Renal cortical epithelial cell (primary cell): ENCODE results near the gene CKB. TPM values are rescaled to one million over a fixed set of nuclear protein-coding genes. Genes with fewer than 3 reads are reported as not detected.
"Not testable (repeated sequence)": the region's sequence is repeated elsewhere in the genome, so short reads cannot be mapped to it uniquely, and the experiment has no call there.

ENCODE experiments used
- DNase-seq: peaks from one replicate; pipeline ENCODE4 v3.0.0-alpha.2; 2011; ENCODE audit warnings: low read depth
- total RNA-seq: library from RNA; depleted of rRNA; stranded (reverse); fragments of >200 nt; gene quantifications from 2 replicates; pipeline ENCODE4 v1.2.3, GENCODE V29; 2014

Gene CKB
- total RNA-seq, 1 donor from 2014 or later: 340 TPM

DNA sequence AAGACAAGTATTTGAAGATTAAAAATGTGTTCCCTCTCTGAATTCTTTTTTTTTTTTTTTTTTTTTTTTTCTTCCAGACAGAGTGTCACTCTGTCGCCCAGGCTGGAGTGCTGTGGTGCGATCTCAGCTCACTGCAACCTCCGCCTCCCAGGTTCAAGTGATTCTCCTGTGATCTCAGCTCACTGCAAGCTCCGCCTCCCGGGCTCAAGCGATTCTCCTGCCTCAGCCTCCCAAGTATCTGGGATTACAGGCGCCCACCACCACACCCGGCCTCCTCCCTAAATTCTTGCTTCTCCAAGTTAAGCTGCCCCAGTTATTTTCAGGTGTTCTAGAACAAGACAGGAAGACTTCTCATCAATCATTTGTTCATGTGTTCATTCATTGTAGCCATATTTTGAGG is 10.4 kb downstream of the CKB start:
- not testable (repeated sequence) for DNase-seq

DNA sequence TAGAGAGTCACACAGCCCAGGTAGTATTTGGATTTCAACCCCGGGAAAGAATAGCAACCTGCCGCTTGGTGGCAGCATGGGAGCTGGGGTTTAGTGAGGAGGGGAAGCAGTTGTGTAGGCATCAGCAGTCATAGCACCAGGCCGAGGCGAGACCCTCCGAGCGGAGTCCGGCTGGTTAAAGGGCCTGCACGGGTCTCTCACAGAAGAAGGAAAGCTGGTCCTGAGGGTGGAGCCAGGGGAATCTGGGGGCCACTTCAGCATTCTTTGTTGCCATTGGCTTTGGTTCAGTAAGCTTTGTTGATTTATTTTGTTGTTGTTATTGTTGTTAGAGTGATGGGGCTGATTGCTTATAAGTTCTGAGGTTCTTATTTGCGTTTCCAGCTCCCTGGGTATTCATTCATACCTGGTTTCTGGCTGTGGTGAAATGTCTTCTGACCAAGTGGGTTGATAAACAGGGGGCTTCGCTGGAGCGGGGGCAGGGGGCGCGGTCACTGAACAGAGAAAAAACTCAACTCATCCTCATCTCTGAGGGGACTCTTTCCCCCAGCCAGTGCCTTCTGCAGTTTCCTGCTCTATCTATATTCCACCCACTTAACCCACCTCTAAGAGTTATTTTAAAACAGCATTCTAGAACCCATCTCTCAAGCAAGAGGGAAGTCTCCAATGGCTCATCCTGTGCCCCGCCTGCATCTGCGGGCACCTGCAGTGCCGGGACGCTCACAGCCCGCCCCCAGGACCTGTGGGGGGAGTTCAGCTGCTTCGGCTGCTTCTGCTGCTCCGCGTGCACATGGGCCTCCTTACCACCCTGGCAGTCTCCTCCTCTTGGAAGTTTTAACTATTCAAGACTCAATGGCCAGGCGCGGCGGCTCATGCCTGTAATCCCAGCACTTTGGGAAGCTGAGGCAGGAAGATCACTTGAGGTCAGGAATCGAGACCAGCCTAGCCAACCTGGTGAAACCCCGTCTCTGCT is 11.6 kb downstream of the CKB start:
- DNase-seq: no peak

DNA sequence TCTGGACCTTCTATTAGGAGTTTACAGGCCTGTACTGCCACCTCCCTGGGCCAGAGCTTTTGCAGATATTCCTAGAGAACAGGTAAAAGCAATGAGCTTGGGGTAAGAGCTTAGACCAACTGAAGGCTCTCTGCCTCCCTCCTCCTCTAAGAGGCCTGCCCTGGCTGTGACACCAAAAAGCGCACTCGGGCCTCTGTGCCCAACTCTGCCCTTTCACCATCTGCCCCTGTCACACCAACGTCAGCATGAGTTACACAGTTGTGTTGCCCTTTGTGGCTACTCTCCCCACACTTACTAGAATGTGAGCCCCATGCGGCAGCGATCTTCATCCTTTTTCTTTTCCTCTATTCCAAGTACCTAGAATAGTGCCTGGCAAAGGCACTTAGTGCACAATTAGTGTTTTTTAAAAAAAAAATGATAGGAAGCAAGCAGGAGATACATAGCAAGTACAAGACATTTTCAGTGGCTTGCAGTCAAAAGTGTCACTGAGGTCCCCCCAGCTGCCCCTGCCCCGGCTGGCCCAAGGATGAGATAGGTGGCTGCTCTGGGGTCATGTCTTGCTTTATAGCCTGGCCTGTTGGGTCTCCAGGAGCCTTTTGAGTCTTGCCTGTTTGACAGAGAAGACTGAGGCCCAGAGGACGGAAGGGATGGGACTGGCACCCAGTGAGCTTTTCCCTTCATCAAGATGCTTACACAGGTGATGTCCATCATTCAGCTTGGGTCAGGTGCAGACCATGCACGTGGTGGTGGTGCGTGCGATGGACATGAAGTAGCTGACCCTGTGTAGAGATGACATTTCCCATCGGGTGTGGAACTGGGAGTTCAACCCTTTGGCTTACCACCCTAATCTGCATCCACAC is 12.5 kb downstream of the CKB start:
- no peak for DNase-seq

DNA sequence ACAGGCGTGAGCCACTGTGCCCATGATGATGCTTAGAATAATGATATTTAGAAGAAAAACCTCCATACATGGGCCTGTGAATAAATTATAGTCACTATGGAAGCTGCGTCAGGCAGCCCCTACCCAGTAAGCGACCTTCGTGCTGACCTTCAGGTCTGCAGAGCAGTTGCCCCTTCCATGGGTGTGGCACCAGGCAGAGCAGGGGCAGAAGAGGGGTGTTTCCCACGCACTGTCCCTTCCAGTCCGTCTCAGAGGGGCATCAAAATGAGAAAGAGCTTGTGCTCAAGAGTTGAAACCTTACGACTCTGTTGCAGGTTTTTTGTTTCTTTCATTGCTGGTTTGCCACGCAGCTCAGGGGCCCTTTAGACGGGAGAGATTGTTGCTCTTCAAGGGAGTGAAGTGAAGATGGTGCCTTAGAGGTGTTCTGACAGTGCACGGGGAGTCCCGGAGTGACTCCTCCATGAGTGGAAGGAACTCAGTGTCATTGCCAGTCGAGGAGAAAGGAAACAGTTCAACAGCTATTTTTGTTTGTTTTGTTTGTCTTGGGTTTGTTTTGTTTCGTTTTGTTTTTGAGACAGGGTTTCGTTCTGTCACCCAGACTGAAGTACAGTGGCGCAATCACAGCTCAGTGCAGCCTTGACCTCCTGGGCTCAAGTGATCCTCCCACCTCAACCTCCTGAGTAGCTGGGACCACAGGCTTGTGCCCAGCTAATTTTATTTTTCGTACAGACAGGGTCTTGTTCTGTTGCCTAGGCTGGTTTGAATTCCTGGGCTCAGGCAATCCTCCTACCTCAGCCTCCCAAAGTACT is 13.9 kb downstream of the CKB start:
- DNase-seq: no peak

DNA sequence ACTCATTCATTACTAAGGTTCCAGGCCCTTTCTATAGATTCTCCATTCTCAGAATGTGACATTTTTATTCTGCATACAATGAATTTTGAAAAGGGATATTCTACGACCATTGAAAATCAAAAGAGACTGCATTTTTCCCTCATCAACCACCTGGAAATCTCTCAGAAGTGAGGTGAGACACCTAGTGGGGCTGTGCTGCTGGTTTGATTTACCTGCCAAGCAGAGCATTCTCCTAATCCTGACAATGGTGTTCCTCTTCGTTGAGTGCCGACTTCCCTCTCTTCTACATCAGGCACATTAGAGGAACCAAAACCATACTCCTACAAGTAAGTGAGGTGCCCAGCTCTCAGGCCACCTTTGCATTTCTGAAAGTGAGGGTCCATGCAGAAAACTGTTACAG is 14.9 kb downstream of the CKB start:
- DNase-seq: no peak

DNA sequence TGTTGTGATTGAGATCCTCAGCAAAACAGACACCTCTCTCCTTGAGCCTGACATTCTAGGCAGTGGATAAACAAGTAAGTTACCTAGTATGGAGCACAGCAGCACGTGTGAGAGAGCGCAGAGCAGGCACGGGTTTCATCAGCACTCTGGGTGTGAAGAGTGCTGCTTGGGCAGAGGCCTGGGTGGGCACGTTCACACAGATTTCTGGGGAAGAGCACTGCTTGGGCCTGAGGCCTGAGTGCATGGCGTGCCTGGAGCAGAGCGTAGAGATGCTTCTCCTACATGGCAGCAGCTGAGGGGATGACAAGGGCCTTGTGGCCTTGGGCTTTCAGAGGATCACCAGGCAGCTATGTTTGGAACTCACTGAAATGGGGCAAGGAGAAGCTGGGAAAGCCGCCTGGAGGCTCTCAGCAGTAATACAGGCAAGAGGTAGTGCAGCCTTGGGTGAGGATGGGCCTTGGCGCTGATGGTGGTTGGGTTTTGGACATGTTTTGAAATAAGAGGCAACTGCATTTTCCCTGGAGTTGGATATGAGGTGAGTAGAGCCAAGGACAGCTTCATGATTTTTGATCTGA is 17.6 kb downstream of the CKB start:
- DNase-seq: no peak

DNA sequence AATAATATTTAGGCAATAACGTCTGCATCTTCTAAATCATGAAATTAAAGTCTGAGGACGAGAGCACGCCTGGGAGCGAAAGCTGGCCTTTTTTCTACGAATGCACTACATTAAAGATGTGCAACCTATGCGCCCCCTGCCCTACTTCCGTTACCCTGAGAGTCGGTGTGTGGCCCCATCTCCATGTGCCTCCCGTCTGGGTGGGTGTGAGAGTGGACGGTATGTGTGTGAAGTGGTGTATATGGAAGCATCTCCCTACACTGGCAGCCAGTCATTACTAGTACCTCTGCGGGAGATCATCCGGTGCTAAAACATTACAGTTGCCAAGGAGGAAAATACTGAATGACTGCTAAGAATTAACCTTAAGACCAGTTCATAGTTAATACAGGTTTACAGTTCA is 19.3 kb downstream of the CKB start:
- DNase-seq: no peak

GRCh38 chr14:103502877-103503276 is 19.8 kb downstream of the CKB start:
- DNase-seq: no peak

DNA sequence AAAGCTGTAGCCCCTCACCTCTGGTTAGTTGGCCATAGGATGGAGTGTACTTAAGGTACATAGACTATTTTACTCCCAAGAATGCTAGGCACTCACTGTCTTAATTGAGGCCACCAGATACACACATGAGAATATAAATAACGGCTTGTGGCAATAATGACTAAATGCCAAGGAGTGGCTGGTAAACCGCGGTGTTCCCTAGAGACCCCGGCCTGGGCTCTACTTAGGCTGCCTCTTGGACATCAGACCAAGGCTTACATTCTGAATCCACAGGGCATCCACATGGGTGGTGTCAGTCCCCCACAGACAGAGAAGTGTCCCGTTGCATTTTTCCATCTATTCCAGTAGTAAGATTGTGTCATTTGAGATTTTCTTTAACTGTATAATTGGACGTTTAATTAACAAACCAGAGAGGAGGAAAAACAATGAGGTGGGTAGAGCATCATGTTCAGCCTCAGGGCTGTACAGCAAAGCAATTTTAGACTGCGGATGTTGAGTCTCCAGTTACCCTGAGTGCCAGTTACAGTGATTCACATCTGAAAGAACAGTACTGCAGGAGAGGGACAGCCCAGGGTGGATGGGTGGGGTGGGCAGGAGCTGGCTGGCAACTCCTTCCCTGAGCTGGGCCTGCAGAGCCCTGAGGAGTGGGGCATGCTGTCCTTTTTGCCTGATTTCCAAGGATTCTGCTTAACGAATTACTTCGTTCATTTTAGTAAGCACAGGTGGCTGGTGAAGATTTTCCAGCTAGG is 20.5 kb downstream of the CKB start:
- DNase-seq: no peak

GRCh38 chr14:103501041-103501870 is 21.4 kb downstream of the CKB start:
- DNase-seq: no peak

- DNase-seq: peak; percentile 67
Observed at GRCh38 chr14:103500148-103500990, 22.3 kb downstream of the CKB start.

GRCh38 chr14:103499709-103500108 is 22.9 kb downstream of the CKB start:
- no peak for DNase-seq

DNA sequence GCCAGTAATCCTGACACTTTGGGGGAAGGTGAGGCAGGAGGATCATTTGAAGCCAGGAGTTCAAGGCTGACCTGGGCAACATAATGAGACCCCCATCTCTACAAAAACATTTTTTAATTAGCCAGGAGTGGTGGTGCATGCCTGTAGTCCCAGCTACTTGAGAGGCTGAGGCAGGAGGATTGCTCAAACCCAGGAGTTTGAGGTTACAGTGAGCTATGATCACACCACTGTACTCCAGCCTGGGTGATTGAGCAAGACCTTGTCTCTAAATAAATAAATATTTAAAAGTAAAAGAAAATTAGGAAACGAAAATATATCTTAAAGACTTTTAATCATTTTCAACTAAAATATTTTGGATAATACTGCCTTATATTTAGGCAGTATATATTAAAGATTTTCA is 25.9 kb downstream of the CKB start:
- no peak for DNase-seq

DNA sequence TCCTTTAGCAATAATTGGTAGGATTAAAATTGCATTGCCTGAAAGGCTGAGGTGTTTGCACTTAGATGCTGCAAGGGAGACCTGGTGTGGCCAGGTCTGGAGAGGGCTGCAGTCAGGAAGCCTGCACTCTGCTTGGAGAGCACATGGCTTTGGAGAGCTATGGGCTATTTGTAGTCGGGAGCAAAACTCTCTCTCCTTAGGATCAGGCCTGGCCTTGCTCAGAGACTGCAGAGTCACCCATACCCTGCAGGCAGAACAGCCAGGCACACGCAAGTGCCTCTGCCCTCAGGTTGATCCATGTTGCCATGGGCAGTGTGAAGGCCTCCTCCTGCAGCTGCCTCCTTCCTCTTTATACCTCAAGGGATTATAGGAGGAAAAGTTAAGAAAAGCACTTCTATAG is 26.8 kb downstream of the CKB start:
- no peak for DNase-seq

DNA sequence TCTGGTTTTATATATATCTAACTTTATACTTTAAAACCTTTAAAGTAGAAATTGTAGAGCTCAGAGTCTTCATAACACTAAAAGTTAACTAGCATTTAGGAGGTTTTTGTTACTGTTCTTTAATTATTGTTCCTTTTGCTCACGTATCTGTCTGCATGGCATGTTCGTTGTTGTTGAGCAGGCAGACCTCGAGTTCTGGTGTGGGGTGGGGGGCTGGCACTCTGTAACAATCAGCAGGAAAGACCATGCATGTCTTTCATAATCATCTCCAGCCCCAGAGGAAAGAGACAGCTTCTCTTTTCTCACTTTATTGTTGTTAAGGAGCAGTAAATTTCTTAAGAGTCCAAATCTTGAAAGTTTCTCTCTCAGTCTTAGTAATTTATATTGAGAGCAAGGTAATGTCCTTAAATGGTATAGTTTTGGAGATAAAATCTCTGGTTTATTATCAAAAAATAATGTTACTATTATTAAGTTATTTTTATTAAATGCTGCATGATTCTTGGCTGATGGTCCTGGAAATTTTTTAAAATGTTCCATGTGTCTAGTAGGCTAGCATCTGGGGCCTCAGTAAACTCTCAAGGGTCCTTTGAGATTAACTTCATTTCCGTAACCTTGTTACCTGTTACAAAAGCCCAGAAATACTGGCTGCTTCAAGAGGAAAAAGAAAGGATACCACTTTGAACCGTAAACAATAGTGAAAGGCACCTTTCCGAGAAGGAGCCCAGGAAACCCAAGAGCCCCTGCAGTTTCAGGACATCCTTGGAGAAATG is 30.3 kb downstream of the CKB start:
- DNase-seq: no peak

DNA sequence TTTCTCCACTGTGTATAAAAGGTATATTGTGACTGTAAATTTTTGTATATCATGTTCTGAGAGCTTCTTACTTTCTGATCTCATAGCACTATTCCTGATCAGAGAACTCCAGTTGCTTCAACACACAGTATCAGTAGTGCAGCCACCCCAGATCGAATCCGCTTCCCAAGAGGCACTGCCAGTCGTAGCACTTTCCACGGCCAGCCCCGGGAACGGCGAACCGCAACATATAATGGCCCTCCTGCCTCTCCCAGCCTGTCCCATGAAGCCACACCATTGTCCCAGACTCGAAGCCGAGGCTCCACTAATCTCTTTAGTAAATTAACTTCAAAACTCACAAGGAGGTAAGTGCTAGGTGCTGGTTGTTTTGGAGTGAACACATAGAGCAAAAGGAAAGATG is 30.9 kb downstream of the CKB start:
- DNase-seq: no peak

- DNase-seq: no peak
Observed at GRCh38 chr14:103489621-103490020, 33.0 kb downstream of the CKB start.

DNA sequence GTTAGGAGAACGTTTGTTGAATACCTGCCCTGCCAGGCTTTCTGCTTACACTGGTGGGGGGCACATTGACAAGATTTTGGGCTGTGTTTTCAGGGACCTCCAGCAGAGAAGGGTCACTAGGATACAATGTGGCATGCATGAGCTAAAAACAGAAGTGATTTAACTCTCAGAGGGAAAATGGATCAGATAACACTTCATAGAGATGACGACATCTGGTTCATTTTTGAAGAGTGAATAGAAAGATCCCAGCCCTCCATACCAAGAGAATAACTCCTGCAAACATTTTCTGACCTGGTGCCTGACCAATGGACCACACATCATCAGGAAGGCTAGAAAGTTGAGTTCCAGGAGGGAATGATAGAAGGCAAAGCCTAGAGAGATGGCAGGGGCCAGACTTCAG is 33.7 kb downstream of the CKB start:
- DNase-seq: no peak
